NCI-H226 (cell line): ENCODE measurements around the gene EHHADH.
"Not testable (repeated sequence)": the region's sequence is repeated elsewhere in the genome, so short reads cannot be mapped to it uniquely, and the experiment has no call there.

Experiments used
- DNase-seq: peaks from one replicate; pipeline ENCODE4 v3.0.0-alpha.2; 2015

Gene EHHADH

DNA sequence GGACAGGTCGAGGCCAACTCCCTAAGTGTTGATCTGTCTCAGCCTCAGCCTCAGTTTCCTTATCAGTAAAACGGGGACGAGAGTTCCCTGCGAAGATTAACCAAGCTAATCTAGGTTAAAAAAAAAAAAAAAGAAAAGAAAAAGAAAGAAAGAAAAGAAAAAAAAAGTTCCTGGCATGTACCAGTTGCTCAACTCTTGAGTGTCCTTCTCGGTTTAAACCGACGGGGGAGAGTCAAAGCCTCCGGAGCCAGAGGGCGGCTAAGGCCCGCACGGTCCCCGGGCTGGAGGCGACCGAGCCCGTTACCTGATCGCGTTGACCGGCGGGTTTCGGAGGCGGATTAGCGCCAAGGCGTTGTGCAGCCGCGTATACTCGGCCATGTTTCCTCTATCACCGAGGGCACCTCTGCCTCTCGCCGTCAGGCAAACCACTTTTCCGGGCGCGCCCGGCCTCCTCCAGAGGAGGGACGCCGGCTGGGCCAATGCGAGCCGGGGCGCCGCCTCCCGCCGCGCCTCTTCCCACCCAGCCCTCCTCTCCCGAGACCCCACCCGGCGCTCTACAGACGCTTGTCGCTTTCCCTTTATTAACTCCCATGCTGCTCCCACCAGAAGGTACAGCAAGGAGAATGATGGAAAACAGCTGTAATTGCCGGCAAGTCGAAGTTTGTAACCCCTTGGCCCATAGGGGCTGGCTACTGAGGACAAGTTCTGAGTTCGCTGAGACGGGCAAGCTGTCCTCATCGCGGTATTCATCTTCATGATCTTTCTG is at the start of gene EHHADH:
TSS of gene EHHADH (minus strand) at position 405 of the 766 bp plus-strand sequence. CDS start at position 378, 27 bp downstream.
- peak; percentile 55 for DNase-seq

DNA sequence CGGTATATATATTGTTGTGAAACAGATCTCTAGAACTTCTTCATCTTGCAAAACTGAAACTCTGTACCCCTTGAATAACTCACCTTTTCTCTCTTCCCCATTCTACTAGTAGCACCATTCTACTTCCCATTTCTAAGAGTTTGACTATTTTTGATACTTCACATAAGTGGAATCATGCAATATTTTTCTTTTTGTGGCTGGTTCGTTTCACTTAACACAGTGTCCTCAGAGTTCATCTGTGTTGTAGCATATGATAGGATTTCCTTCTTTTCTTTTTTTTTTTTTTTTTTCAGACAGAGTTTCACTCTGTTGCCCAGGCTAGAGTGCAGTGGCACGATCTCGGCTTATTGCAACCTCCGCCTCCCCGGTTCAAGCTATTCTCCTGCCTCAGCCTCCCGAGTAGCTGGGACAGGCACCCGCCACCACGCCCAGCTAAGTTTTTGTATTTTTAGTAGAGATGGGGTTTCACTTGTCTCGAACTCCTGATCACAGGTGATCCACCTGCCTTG is 46.1 kb upstream of the EHHADH start:
- DNase-seq, result not testable (repeated sequence)

DNA sequence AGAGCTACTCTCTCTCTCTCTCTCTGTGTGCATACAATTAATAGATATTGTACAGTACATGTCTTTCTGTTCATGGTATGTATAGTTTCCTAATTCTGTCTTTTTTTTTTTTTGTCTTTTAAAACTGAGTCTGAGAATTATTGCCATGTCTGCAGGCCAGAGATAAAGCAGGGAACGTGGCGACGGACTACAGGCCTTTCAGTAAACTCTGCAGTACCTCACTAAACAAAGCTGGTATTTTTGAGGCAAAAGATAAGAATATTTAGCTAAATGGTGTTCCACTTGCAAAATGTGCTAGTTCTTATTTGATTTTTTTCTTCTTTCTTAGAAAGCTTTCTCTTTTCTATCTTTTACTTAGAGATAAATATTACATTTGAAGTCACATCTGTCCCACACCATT is 44.0 kb upstream of the EHHADH start:
- DNase-seq, result no peak

DNA sequence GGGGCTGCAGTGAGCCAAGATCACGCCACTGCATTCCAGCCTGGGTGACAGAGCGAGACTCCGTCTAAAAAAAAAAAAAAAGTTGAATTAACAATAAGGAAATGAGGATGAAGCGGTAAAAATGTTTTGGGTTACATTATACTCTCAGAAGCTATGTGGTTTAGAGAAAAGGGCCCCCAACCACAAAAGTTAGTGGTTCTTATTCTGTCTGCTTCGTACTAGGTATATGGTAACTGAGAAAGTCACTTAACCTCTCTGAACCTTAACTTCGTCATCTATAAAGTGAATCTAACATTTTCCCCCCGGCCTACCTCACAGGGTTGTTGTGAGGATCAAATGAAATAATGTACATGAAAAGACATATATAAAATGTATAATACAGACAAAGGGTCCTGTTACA is 38.4 kb upstream of the EHHADH start:
- no peak for DNase-seq

DNA sequence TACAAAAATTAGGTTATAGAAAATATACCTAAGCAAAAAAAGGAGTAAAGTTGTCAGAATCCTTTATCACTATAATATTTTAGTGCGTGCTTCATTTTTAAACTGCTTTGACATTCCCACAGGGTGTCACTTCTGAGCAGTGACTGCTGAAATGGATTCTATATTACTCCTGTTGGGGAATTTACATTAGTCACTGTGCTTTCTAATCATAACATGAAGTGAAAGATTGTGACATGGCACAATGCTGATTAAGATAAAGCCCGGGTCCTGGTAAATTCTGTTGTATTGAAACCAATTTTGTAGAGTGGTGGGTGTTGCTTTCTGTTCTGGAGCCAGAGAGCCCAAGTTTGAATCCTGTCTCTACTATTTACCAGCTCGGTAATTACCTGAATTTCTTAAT is 36.4 kb upstream of the EHHADH start:
- DNase-seq, result no peak

DNA sequence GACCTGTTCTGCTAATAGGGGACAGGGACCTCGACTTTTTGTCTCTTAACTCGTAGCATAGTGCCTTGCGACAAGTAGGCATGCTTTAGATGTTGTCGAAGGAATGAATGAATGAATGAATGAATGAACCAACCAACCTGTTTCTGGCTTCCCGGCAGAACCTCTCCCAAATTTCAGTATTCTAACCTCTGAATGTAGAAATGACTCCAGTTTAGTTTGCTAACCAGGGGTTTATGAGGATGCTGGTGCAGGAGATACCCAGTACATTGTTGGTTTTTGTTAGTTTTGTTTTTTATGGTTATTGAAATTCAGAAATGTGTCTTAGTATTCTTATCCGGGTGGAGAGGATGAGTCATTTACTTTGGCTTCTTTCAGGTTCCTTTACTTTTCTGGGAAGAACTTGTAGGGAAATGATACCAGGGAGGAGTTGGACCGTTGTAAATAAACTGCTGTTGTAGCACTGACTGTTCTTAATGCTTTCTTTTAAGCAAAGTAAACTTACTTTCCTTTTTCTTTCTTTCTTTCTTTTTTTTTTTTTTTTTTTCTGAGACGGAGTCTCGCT is 29.6 kb upstream of the EHHADH start:
- DNase-seq, result peak; percentile 9

DNA sequence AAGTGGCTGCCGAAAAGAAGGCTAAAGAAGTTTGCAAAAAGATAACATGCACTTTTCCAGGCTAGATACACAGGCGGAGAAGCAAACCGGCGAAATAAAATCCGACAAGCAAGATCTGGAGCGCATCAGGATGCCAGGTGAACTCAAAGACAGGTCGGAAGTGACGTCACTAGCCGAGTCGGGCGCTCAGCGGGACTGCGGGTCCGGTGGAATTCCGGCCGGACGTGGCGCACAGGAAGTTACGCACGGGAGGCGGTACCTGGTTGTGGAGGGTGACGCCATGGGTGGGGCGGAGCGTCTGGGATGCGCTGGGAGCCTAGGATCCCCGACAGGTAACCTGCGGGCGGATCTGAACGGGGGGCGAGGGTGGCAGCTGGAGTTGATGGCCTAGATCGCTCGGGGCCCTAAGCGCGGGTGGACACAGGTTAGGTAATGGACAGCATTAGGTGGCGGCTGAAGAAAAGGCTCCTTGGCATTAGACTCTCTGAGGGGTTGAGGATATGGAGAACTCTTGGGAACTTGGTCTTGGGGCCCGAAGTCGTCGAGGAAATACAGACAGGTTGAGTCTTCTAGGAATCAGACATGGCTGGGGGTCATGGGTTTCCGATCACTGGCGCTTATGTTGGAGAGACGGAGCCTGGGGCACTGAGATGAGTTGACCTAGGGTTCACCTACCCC is 29.0 kb upstream of the EHHADH start:
- DNase-seq, result peak; percentile 93

DNA sequence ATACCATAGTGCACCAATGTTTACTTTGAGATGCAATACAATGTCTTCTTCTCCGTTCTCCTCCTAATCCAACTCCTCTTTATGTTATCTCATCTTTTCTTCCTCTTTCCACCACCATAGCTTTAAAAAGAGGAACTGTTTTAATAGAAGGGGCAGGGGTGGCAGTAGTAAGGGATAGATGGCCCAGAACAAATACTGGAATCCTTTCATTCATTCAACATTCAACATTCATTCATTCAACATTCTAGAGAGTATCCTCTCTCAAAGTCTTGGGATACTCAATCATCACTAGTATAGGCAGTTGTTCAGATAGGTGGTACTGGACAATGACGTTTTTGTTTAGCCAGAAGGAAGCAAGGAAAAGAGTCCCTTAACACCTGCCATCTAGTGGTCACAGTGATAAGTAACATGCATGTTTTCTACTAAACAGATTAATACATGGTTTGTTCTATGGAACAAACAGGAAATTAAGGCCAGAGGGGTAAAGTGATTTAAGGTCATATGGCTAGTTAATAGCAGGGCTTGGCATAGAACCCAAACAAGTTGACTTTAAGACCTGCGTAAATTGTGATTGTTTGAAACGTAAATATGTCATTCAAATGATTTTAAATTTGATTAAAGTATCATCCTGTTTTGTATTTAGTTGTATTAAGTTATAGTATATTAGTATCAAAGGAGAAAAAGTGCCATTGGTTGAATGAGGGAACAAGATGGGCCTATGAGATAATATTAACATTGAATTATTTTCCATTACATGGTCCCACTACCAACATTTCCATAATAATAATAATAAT is 26.9 kb upstream of the EHHADH start:
- DNase-seq, result peak; percentile 27

DNA sequence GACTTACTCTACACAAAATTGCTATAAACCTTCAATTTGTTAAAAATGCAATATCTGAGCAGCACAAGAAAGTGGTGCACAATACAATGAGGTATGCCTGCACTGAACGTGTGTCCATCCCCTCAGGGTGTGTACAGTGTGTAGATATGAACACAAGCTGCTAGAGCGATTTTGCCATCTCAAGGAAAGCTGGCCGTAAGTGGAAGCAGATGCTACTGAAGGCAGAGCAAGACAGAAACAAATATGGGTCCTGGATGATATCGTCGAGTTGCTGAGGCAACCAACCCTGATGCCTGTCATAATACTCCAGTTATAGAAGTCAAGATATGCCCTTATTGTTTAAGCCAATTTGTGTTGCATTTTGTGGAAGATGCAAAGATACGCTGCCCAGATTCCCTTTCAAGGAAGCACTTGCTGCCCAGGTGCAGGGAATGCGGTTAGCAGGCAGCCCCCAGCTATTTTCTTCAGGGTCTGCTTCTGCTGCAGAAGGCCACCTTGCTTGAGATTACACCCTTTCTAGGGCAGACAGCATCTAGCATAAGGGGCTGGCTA is 25.8 kb upstream of the EHHADH start:
- no peak for DNase-seq

DNA sequence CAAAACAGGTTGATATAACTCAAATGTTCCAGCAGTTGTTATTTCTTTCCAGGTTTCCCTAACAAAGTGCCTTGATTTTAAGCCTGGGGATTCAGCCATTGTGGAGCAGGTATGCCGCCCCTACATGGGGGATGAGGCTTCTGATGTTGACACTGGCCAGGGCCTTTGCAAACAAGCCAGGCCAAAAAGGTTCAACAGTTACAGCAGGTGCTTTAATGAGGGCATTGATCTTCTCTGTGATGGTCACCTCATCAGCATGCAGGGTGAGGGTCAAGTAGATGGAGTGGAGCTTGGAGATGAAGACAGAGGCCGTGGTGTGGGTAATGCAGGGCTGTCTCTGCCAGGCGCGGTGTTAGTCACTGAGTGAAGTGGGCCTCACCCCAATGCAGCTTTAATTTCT is 22.6 kb upstream of the EHHADH start:
- DNase-seq, result no peak

DNA sequence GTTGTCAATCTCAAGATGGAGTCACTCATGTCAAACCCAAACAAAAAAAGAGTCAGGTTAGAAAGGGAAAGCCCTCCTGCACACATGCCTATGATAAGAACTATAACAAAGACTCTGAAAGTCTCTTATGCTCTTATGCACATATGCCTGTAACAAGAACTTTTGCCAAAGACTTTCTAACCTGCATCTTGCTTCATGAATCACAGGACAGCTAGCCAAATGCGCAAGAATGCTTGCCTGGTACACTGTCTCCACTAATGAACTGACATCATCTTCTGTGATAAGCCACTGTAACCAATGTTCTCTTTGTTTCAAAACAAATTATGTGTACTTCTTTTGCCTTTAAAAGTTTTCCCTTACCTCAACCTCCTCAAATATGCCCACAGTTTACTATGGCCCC is 18.2 kb upstream of the EHHADH start:
- DNase-seq, result peak; percentile 43

DNA sequence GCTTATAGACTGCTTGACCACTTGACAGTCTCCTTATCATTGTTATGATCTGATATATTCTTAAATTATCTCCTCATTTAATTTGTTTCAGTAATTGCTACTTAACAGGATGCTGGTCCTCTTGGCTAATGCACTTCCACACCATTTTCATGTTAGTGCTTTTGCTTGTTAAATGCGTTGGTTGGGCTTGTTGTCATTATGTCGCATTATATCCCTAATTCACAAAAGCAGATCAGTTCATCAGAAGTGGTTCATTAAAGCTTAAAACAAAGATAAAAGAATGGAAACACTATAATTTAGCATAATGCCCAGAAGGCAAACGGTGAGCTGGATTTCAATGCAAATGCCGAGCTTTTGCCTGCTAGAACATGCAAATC is 17.1 kb upstream of the EHHADH start:
- no peak for DNase-seq

DNA sequence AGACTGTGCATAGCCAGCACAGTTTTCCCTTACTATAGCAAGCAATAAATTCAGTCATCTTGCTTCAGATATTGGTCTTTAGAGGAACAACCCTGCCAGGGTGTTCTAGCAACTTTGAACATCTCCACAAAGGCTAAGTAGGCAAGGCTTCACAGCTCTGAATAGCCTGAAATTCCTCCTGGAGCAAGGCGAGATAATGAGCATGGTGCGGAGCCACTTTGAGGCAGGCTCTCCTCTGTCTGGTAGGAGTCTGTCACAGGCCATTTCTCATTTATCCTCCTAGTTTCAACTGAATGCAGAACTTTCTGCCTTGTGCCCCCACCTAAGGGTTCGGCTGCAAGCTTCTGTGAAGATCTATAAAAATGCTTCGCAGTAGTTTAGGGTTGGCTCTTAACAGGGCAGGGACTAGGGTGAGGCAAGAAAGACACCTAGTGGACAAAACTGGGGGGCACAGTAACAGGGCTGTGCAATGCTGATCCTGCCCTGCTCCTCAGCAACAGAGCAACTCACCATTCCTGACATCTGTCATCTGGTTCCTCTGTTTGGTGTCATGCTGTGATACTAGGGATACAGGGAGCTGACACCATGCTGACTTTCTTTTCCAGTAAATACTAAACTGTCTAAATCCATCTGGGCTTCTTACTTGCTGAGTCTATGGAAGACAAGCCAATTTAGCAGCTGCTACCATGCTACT is 16.6 kb upstream of the EHHADH start:
- no peak for DNase-seq

DNA sequence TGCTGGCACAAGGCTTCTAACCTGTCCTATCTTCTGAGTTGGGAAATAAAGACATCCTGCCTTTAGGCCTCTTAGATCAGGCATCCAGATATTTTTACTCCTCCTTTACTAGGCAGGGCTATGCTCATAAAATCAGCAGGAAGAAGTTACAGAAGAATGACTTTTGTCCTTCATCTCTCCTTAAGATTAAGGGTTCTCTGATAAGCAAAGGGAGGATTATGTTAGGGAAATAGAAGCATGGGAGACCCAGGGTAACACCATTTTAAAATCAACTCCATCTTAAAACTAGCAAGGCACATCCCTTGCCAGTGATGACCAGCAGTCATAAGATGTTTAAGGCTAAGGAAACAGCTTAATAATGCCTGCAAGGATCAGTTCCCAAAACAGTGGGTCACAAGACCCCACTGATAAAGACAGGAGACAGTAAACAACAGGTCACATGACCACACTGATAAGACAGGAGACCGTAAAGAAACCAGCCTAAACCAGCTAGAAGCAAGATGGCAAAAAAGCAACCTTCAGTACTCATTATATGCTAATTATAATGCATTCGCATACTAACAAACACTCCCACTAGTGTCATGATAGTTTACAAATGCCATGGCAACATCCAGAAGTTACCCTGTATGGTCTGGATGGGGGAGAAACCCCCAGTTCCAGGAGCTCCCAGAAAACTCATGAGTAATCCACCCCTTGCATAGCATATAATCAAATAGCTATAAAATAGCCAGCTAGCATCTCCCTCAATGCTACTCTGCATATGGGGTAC is 14.5 kb upstream of the EHHADH start:
- DNase-seq, result no peak

DNA sequence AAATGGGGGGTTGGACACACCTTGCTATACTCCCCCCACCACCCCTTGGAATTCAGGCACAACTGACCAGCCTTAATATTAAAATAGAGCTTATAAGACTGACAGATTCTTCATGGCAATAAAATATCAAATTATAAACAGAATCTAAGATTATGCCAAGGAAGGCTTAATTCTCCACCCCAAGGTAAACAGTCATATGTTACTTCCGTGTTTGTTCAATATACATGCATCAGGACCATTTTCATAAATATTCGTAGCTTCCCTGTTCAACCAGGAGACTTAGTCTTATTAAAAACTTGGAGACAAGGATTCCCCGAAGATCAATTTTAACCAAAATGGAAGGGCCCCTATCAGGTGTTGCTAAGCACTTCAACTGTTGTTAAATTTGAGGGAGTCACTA is 13.3 kb upstream of the EHHADH start:
- no peak for DNase-seq

DNA sequence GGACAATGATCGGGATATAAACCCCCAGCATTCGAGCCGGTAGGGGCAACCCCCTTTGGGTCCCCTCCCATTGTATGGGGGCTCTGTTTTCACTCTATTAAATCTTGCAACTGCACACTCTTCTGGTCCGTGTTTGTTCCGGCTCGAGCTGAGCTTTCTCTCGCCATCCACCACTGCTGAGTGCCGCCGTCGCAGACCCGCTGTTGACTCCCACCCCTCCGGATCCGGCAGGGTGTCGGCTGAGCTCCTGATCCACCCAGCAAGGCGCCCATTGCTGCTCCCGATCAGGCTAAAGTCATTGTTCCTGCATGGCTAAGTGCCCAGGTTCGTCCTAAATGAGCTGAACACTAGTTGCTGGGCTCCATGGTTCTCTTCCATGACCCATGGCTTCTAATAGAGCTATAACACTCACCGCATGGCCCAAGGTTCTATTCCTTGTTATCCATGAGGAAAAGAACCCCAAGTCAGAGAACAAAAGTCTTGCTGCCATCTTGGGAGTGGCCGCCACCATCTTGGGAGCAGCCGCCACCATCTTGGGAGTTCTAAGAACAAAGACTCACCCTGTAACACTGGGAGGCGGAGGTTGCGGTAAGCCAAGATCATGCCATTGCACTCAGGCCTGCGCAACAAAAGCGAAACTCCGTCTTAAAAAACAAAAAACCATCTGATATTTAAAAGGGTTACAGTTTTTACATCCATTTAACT is 11.2 kb upstream of the EHHADH start:
- DNase-seq, result no peak

DNA sequence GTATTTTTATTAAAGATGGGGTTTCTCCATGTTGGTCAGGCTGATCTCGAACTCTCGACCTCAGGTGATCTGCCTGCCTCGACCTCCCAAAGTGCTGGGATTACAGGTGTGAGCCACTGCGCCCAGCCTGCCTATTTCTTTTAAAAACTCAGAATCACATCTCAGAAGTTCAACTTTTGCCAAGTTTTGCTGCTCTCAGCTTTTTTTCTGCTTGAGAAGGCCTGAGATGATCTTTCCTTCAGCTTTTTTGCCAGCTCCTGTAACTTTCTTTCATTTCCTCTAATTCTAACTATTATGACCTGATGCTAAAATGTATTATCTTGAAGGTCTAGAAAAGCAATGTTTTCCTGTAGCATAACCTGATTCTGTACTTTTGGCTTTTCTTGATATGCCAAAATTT is 9.6 kb upstream of the EHHADH start:
- DNase-seq, result no peak

DNA sequence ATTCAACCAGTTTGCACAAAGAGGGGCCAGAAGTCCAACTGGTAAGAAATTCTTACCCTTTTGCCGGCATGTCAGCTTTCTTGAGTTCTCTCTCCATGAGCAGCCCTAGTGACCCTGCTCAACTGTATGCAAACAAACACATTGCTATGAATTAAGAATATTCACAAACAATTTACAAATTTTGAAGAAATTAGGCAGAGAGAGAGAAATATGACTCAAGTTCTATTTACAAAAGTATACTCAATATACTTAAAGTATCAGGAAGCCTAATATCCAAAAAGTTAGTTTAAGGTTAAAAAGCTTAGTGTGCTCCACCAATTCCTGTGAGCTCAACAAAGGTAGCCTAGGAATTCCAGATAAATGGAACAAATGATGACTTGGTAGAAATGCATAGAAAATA is 3.5 kb upstream of the EHHADH start:
- no peak for DNase-seq

DNA sequence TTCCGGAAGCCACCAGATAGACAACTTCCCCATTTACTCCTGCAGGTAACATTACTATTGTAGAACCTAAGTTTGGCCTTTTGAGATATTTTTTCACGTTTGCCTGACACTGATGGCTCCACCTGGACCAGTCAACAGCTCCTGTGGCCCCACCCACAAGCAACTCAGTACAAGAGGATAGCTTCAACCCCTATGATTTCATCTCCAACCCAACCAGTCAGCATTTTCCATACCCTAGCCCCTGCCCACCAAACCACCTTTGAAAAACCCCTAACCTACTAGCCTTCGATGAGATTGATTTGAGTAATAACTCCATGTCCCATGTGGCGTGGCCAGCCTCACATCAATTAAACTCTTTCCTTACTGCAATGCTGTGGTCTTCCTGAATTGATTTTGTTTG is 950 bp upstream of the EHHADH start:
- no peak for DNase-seq

DNA sequence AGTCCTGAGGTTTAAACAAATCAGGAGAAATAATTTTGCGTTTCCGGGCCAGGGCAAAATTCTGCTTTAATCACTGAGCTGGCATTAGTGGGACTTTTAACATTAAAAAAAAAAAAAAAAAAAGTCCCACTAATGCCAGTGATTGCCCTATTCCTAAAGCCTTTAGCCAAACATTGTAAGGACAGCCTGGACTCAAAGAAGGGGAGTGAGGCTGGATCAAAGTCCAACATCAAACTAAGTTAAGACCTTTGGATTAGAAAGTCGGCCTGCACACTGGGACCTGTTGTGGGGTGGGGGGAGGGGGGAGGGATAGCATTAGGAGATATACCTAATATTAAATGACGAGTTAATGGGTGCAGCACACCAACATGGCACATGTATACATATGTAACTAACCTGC is 716 bp downstream of the EHHADH start:
- DNase-seq, result not testable (repeated sequence)

DNA sequence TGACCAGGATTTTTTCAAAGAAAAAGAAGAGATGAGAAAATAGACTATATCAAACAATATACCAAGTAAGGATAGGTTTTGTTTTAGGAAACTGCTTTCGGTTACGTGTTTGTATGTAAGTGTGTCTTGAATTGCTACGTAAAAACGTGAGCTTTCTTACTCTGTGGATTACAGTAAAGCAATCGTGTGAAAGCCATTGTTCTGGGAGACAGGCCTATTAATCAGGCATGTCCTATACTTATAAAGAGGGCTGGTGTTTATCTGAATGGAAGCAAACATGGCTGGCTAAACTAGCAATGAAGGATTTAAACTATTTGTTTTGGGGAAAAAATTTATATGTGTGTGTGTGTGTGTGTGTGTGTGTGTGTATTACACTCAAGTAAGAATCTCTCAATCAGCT is 2.6 kb downstream of the EHHADH start:
- DNase-seq, result no peak
